ENCODE results near the gene COPB1.

The COPB1 gene

GRCh38 chr11:14435717-14436512, 63.7 kb downstream of the COPB1 start:
- DNase-seq (ENCODE audit: low spot score) = no peak

- no peak for DNase-seq (ENCODE audit: low spot score)
These were observed 74.0 kb downstream of the COPB1 start for GRCh38 chr11:14425621-14426020.

DNA sequence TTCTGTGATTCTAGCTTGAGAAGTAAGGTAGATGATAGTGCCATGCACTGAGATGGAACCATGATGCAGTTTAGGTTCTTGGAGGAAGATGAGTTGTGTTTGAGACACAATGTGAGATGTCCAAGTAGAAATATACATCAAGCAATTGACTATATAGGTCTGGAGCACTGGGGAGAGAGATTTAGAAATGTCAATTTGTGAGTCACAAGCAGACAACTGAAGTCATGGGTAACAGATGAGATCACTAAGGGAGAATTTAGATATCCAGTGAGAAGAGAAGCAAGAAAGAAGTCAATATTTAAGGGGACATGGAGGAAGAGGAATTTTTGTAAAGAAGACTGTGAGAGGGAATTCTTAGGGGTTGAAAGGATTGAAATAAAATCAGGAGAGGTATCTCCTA, 75.5 kb downstream of the COPB1 start:
- DNase-seq (ENCODE audit: low spot score) = no peak

DNA sequence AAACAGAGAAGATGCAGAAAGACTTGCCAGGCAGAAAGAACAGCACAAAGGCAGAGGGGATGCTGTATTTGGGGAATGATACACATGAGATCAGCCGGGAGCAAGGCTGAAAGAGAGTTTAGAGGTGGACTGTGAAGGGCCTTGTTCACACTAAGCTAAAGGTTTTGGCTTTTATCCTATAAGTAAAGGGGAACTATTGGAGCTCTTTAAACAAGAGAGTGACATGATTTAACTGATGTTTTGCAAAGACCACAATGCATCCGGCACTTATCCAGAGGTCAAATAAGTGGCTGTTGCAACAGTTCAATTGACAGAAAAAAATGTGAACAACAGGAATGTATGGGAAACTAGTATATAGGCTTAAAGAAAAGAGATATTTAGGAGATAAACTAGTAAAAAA, 76.0 kb downstream of the COPB1 start:
- DNase-seq (ENCODE audit: low spot score) = no peak

DNA sequence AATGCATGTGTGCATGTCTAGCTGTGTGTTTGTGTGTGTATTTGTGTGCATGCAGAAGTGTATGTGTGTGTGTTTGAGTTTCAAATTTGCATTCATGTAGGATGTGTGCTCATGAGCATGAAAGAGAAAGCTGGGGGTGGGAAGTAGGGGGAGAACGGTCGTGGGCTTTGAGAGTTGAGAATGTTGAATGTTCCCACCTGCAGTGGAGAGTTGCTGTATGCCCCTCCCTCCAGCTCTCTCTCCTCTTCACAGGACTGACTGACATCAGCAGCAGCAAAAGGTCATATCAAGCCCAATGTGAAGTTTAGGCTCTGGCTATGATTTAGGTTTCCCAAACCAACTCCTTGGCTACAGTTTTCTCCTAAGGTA, 76.8 kb downstream of the COPB1 start:
- no peak for DNase-seq (ENCODE audit: low spot score)

DNA sequence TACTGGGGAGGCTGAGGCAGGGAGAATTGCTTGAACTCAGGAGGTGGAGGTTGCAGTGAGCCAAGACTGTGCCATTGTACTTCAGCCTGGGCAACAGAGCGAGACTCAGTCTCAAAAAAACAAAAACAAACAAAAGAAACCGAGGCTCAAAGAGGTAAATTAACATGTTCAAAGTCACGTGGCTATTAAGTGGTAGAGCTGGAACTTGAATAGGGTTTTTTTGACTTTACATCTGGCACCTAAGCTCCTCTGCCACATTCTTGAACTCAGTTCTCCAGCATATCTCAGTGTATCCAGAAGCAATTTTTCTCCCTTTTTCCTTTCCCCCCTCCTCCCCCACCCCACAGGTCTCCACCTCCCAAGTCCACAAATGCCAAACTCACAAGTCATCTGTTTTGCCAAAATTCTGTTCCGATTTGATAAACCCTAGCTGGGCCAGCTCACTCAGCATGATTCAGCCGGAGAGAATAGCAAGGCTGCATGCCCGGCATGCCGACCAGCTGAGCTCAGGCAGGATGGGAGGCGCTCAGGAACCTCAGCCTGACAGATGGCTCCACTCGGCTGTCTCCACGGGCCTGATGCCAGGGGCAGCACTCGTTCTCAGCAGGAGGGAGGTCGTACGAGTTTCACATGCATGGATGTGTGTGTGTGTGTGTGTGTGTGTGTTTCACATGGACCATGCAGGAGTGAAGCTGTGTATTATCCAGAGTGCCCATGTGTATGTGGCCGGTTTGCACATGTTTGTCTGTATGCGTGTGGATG, 77.4 kb downstream of the COPB1 start:
- no peak for DNase-seq (ENCODE audit: low spot score)

DNA sequence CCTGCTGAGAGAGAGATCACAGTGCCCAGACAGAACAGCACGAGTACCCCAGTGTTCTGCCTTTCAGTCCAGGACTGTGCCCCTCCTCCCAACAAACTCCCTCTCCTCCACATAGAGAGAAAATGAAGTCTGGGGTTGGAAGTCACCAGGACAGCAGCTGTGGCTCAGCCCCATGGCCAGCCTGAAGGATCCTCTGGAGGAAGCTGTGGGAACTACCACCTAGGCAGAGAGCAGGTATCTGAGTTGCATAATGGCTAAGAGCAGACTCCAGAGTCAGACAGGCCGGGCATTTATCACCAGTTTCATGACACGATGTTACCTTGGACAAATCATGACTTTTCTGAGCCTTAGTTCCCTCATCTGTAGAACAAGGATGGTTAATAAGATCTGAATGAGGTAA, 79.4 kb downstream of the COPB1 start:
- DNase-seq (ENCODE audit: low spot score) = no peak

- no peak for DNase-seq (ENCODE audit: low spot score)
These were observed 80.7 kb downstream of the COPB1 start for GRCh38 chr11:14418801-14419417.

DNA sequence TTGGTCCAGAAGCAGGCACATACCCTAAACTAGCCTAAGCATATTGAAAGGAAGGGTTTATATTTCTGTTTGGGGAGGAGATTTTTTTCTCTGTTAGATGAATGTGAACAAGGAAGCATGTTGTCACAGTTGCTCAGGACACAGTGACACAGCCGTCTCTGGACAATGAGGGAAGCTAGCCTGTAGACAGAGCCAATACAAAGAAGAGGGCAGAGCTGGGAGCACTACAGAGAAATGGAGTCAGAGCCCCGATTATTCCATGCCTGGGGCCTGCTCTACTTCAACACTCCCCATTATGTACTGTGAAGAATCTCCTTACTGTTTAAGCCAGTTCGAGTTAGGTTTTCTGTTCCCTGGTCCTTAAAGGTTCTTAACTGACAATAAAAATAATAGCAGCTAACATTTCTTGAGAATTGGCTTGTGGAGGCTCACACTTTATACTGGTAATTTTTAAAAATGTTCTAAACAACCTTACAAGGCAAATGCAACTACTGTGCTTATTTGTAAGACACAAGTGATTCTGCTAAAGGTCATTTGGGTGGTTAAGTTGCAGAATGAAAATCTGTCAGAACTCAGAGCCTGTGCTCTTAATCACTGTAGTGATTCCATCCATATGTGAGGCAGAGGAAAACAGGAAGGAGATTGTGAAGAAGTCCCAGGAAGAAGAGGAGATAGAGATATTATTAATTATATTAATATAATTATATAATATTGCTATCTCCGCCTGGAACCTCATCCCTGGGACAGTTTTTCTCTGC, 81.8 kb downstream of the COPB1 start:
- DNase-seq (ENCODE audit: low spot score) = no peak

- no peak for DNase-seq (ENCODE audit: low spot score)
These were observed 82.4 kb downstream of the COPB1 start for GRCh38 chr11:14417186-14417585.

DNA sequence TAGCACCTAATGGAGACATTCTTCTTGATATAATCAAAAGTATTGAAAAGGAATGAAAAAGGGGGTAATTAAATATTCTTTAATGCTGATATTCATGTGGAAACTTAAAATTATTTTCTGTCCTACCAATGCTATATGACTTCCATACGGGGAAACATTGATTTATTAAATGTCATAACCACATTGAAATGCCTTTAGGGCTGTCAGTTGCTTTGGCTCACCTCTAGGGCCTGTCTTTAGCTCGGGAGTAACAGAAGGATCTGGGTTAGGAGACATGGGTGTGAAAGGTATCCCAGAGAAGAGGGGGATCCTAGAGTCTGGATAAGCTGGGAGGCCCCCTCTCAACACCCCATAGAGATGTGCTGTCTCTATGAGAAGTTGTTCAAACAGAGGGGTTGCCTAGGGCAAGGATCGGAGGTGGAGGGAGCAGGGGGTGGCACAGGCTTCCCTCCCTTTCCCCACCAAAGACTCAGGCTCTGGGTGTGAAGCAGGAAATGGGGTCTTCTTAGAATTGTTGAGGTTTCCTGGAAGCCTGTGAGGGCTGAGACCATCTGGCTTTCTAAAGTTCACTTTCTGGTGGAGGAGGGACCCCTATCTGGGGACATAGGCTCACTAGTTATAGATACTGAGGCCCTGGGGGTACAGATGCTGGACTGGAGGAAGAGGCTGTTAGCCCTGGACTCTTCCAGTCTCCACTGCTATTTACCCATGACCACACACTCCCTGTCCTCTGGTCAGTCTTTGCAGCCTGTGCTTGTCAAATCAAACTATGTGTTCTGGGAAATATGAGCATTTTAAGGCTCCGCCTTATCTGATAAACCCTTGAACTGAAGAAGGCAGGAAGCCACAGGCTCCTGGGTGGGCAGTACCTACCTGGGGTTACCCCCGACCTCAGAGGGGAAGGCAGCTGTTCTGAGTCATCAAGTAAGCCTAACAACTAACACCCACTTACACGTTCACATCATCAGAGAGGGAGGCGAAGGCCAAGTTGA, 84.8 kb downstream of the COPB1 start:
- peak; percentile 87 for DNase-seq (ENCODE audit: low spot score)

GRCh38 chr11:14413307-14414069, 86.1 kb downstream of the COPB1 start:
- no peak for DNase-seq (ENCODE audit: low spot score)

DNA sequence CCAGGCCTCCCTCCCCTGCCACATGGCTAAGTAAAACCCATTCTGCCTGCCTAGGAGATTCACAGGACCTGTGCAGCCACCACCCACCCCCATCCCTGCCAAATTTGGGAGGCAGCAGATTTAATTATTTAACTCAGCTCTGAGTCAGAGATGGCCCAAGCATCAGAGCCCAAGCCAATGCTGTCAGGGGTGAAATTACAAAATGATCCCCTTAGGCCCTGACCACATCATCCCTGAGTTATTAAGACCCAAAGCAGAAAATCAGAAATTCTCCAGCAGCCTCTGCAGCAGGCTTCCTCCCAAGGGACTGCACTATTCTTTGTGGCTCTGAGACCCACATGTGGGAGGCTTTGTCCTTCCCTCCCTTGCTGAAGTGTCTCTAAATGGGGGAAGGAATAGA, 87.8 kb downstream of the COPB1 start:
- no peak for DNase-seq (ENCODE audit: low spot score)

GRCh38 chr11:14409891-14410290, 89.7 kb downstream of the COPB1 start:
- no peak for DNase-seq (ENCODE audit: low spot score)

GRCh38 chr11:14408612-14409011, 91.0 kb downstream of the COPB1 start:
- DNase-seq (ENCODE audit: low spot score) = no peak

Data from CD4-positive, alpha-beta T cell treated with Interleukin-15 for 4 hours (primary cell).